Gastroesophageal sphincter (tissue), 3 donors: ENCODE results near the gene SYT1.

ENCODE experiments used
- CTCF ChIP-seq, 4 experiments: fragments of 200-600 bp in 2 of 4; fragments of 450-650 bp in 2 of 4; sonication (generic) in 1 of 4; IDR thresholded peaks; one replicate each; pipeline ENCODE4 v1.5.1; 2017 to 2019; ENCODE audit warnings: antibody characterized with exemption in 4 of 4, mild to moderate bottlenecking in 2 of 4, moderate library complexity in 2 of 4
- EP300 ChIP-seq: sonication (generic); formaldehyde crosslinking; IDR thresholded peaks from one replicate; pipeline ENCODE4 v1.6.1; 2017; ENCODE audit warnings: antibody characterized with exemption, mild to moderate bottlenecking
- POLR2A ChIP-seq, 2 donors: fragments of 450-650 bp; IDR thresholded peaks; one replicate each; pipeline ENCODE4 v1.6.1; 2017; ENCODE audit warnings: antibody characterized with exemption in 2 of 2, mild to moderate bottlenecking in 2 of 2, moderate library complexity in 1 of 2
- POLR2AphosphoS5 ChIP-seq: sonication (generic); formaldehyde crosslinking; IDR thresholded peaks from one replicate; pipeline ENCODE4 v1.6.1; 2017; ENCODE audit warnings: antibody characterized with exemption

GRCh38 chr12:79200176-79200575 lies 335.6 kb downstream of the SYT1 start:
- no peak for TF ChIP-seq POLR2A (IDR thresholded peaks at IDR 0.05)
- no peak for TF ChIP-seq EP300
- TF ChIP-seq POLR2AphosphoS5: no peak
- TF ChIP-seq CTCF (IDR thresholded peaks at IDR 0.05): no peak
